K562 (cell line): Measurements from ENCODE around the gene SUPT3H. TPM values are rescaled to one million over a fixed set of nuclear protein-coding genes. Genes with fewer than 3 reads are reported as not detected.

Source experiments
- ATAC-seq: fragments of 200-7000 bp; cut with Tn5 transposase; 3 replicates; pipeline ENCODE4 v1.9.1; 2020; ENCODE audit warnings: moderate library complexity
- BruUV-seq: library from RNA; stranded (reverse); fragments of 400-500 nt; replicated peaks from 2 replicates; lab custom pipeline; 2021; lab: Mats Ljungman, UMichigan
- CTCF ChIA-PET: fragments of 300-600 bp; formaldehyde crosslinking; extraction: SDS; loops from one replicate; lab custom pipeline; 2021; ENCODE audit warnings: low intra/inter-chr PET ratio; lab: Yijun Ruan, JAX
- POLR2A ChIA-PET: fragments of 300-600, 350-650 bp; sonication (Branson Sonifier 250); formaldehyde crosslinking; extraction: SDS; loops from one replicate; lab custom pipeline; 2021; ENCODE audit warnings: antibody characterized with exemption, inconsistent platforms; lab: Yijun Ruan, JAX
- DNase-seq, 4 experiments: peaks; one replicate each; pipeline versions ENCODE4 v3.0.0 to v3.0.0-alpha.2; 2011 to 2018; ENCODE audit warnings: low spot score in 3 of 4, mixed read lengths in 3 of 4; ENCODE audit errors: extremely low read depth in 1 of 4
- FAIRE-seq: peaks from 2 replicates; lab custom pipeline; 2011; peaks lifted over from hg19 to GRCh38; lab: Jason Lieb, UNC
- H2AFZ ChIP-seq: 2 replicates; pipeline ENCODE4 v1.6.0; 2011; ENCODE audit warnings: low read depth, low read length, control low read depth, inconsistent platforms
- H3K27ac ChIP-seq: fragments of 200-600 bp; 3 replicates; pipeline ENCODE4 v1.8.0; 2011; ENCODE audit warnings: low read depth, mild to moderate bottlenecking, control low read depth, inconsistent platforms, low read length, moderate library complexity, mixed read lengths; ENCODE audit errors: extremely low read depth
- H3K27me3 ChIP-seq, 2 experiments: fragments of 300-600 bp in 1 of 2; 2 replicates in 1 of 2; 3 replicates in 1 of 2; pipeline versions ENCODE4 v1.6.0 to v1.8.0; 2011; ENCODE audit warnings: inconsistent platforms in 2 of 2, low read length in 2 of 2, mild to moderate bottlenecking in 1 of 2, mixed read lengths in 1 of 2, moderate library complexity in 1 of 2; ENCODE audit not compliant: control insufficient read depth in 2 of 2, insufficient read depth in 2 of 2
- H3K36me3 ChIP-seq: fragments of 300-600 bp; 3 replicates; pipeline ENCODE4 v1.8.0; 2011; ENCODE audit warnings: mild to moderate bottlenecking, low read length, inconsistent platforms; ENCODE audit not compliant: control insufficient read depth, insufficient read depth
- H3K4me1 ChIP-seq, 2 experiments: fragments of 200-600 bp in 1 of 2; replicated peaks in 1 of 2; 2 replicates in 1 of 2; 3 replicates in 1 of 2; pipeline versions ENCODE4 v1.5.1 to v1.8.0; 2011; ENCODE audit warnings: inconsistent platforms in 2 of 2, low read length in 2 of 2, mild to moderate bottlenecking in 1 of 2, mixed read lengths in 1 of 2, moderate library complexity in 1 of 2; ENCODE audit not compliant: control insufficient read depth in 2 of 2, insufficient read depth in 2 of 2
- H3K4me2 ChIP-seq: 2 replicates; pipeline ENCODE4 v1.6.1; 2011; ENCODE audit warnings: low read length, control low read depth, inconsistent platforms, mixed read lengths; ENCODE audit not compliant: insufficient read depth
- H3K4me3 ChIP-seq: fragments of 200-600 bp; sonication (generic), shearing (Covaris generic); 2 replicates; pipeline ENCODE4 v1.5.1; 2016; ENCODE audit warnings: control low read depth, inconsistent platforms
- H3K79me2 ChIP-seq: fragments of 200-600 bp; 3 replicates; pipeline ENCODE4 v1.8.0; 2011; ENCODE audit warnings: low read length, inconsistent platforms; ENCODE audit not compliant: control insufficient read depth, insufficient read depth
- H3K9ac ChIP-seq, 2 experiments: 2 replicates each; pipeline versions ENCODE4 v1.6.0 to v1.6.1; 2011; ENCODE audit warnings: low read depth in 2 of 2, low read length in 2 of 2, control low read depth in 1 of 2, inconsistent platforms in 1 of 2, mild to moderate bottlenecking in 1 of 2, mixed read lengths in 1 of 2; ENCODE audit not compliant: insufficient read depth in 1 of 2
- H3K9me1 ChIP-seq: one replicate; pipeline ENCODE4 v1.6.0; 2011; ENCODE audit warnings: inconsistent platforms, mild to moderate bottlenecking, low read length, moderate library complexity; ENCODE audit not compliant: control insufficient read depth, insufficient read depth
- H3K9me3 ChIP-seq: replicated peaks from 2 replicates; pipeline ENCODE4 v1.5.1; 2011; ENCODE audit warnings: low read depth, low read length, inconsistent platforms; ENCODE audit not compliant: control insufficient read depth, insufficient read depth
- H4K20me1 ChIP-seq: replicated peaks from 2 replicates; pipeline ENCODE4 v1.6.1; 2011; ENCODE audit warnings: low read length, inconsistent platforms, mixed read lengths; ENCODE audit not compliant: control insufficient read depth, insufficient read depth
- BHLHE40 ChIP-seq: IDR thresholded peaks from 2 replicates; pipeline ENCODE4 v1.6.1; 2011; ENCODE audit warnings: low read length, improper control_type of control experiment
- C11orf30 ChIP-seq: fragments of 450-650 bp; IDR thresholded peaks from 2 replicates; pipeline ENCODE4 v1.6.1; 2016; ENCODE audit warnings: low read depth, mild to moderate bottlenecking
- NFE2 ChIP-seq: IDR thresholded peaks from 2 replicates; pipeline ENCODE4 v1.6.1; 2014; ENCODE audit warnings: antibody characterized with exemption, low read depth
- ZNF316 ChIP-seq: fragments of 450-650 bp; IDR thresholded peaks from 2 replicates; pipeline ENCODE4 v1.6.1; 2016
- ZNF324 ChIP-seq: fragments of 250-450 bp; sonication (Bioruptor Pico); IDR thresholded peaks from 2 replicates; pipeline ENCODE4 v1.4.0; 2020; ENCODE audit warnings: mild to moderate bottlenecking
- WGBS: fragments of 100-300 bp; shearing (Covaris generic); methylation state at CpG from one replicate; pipeline ENCODE4 v1.1.6; 2016; ENCODE audit warnings: low coverage, mixed read lengths; ENCODE audit not compliant: insufficient coverage; ENCODE audit errors: missing lambda C conversion rate; 5-methylcytosine and 5-hydroxymethylcytosine counted together
- in situ Hi-C: fragments of 300-500 bp; cut with MboI; formaldehyde crosslinking; loops from 4 replicates; pipeline ENCODE4 v1.15.0; 2018; ENCODE audit warnings: inconsistent platforms, mixed read lengths
- intact Hi-C: fragments of 100-400 bp; cut with micrococcal nuclease; formaldehyde crosslinking; loops from 2 replicates; pipeline ENCODE4 v1.14.2; 2022
- polyA plus RNA-seq, 8 experiments: library from polyadenylated mRNA; depleted of rRNA in 4 of 8; stranded (reverse) in 5 of 8; unstranded in 3 of 8; fragments of >200 nt; fragmentation: Nextera tagmentation in 2 of 8; fragmentation: Illumina TruSeq in 1 of 8; extraction: Ambion mirVana in 2 of 8; extraction: Trizol in 1 of 8; gene quantifications; 2 replicates each; pipeline versions ENCODE4 v1.2.1 to v1.2.3, GENCODE V29; 2011 to 2014; ENCODE audit warnings: inconsistent platforms in 1 of 8, missing spikeins in 1 of 8
- total RNA-seq, 7 experiments: library from RNA; depleted of rRNA in 6 of 7; stranded (reverse); fragments of >200 nt in 6 of 7; fragmentation: Illumina TruSeq in 2 of 7; extraction: Trizol in 2 of 7; gene quantifications; 2 replicates each; pipeline versions ENCODE4 v1.2.1 to v1.2.3, GENCODE V29; 2011 to 2021; ENCODE audit warnings: low replicate concordance in 1 of 7
- TF ChIP-seq, protein P1 (sequence below): fragments of 250-450 bp; sonication (Bioruptor Pico); IDR thresholded peaks from 2 replicates; pipeline ENCODE4 v1.5.0; 2021; ENCODE audit warnings: mild to moderate bottlenecking, moderate library complexity
- TF ChIP-seq, protein P2 (sequence below): fragments of 250-450 bp; sonication (Bioruptor Pico); IDR thresholded peaks from 2 replicates; pipeline ENCODE4 v1.8.0; 2021; ENCODE audit warnings: borderline replicate concordance, mild to moderate bottlenecking, moderate library complexity; ENCODE audit not compliant: poor library complexity, severe bottlenecking

SUPT3H gene
- total and polyA plus RNA-seq, 9 of the 15 experiments (the other 6 are each of a cell fraction or from before 2014, with no cell fraction given): 7.2 to 16.3 (median 11.9) TPM

DNA sequence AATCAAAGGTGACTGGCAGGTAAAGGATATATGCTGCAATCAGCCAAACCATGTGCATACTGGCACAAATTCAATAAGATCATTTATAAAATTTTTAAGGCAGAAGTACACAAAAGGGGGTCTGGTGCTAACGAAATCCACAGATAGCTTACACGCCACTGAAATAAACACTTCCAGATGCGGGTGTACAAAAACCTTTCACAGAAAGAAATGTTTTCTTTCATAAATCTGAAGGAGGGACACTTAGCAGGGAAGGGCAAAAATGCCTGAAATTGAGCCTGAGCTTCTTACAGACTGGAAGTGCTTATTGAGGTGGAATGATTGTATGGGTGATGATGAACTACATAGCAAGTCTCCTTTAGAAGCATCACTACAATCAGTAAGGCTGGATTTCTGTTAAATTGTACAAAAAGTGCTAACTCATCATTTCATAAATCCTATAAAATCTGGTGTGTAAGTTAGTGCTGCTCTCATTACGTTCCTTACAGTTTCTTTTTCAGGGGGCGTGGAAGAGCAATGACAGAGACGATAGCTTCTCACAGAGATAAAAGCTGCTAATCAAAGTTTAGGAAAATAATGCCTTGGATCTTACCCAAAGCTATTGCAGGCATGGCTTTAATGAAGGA is 458.9 kb downstream of the SUPT3H start:
- Histone ChIP-seq H3K9me3 (no peaks in the 10 kb centered on the region), H3K9ac (no peak overlapping the region), H3K4me3 (no peak overlapping the region), H3K79me2 (no peaks in the 10 kb centered on the region), H2AFZ (no peak overlapping the region), H3K36me3 (no peaks in the 10 kb centered on the region), H3K27ac (no peak overlapping the region), H3K4me1 (peaks cover 0 to 11% of the 10 kb centered on the region in 2 experiments; a peak in 3 of 5 replicates), H3K9me1 (no peaks in the 10 kb centered on the region), H3K27me3 (no peaks in the 10 kb centered on the region), H3K4me2 (no peak overlapping the region), H4K20me1 (no peaks in the 10 kb centered on the region)
- in situ Hi-C loops: no loop called here
- intact Hi-C loops: no loop called here
- FAIRE-seq (no peak), ATAC-seq (no peak), DNase-seq (no peak)
- BruUV-seq: no TSS peak
- POLR2A ChIA-PET: interaction anchor here (0.5 to 1.5 kb wide), 2 partner anchors 10 to 510 kb away, joined by 4 to 6 read pairs; no protein-coding TSS in a partner anchor
- CTCF ChIA-PET: no interaction called here
- 39% methylated on average over 6 of the region's 6 CpGs for WGBS
- TF ChIP-seq, protein P1, sequence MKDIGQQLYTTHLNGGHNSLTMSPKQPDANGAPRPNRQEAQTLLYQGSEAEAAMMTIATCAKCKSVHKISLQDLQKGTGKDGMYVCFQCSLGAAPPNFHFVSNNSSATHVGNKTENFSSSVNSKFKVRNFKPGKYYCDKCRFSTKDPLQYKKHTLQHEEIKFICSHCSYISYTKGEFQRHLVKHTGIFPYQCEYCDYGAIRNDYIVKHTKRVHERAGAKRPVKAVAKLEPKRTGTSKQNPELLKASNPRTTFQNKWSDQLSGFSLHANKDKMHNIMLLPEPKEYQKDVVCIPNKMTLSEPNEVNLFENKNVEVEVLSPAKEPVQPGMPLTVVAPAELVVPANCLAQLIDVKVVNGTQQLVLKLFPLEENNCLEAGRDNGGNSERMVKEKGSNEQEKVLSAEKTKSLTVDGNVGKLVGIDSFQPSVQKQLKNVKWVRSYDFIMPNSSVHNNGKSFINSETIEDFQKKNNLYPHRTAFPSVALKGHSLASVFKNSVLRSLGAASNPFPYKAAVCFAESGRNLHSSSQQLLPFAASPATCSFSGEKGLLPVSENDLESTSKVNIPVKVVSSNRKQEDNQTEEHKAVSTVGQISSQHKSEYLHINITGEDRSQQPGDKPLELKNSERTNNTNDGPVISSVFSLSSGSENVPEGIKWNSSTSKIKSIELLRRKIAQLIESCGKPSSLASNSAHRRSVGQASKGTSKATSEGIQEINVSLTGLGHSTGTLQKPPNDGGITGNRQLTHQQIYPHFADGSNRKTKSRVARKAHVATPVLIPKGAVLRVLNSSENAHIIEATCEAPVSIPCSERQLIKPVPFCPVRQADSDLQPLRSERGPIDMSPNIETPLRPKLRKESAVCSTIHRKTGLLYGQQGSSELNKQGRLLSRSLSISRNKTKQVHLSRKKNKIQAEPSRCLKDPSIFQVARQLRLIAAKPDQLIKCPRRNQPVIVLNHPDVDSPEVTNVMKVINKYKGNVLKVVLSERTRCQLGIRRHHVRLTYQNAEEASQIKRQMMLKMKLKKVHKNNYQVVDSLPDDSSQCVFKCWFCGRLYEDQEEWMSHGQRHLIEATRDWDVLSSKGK (CRISPR knock-in tag): no peak
- TF ChIP-seq NFE2: 0 out of 2 replicates have a peak, but pooled peaks have one; percentile 16
- TF ChIP-seq BHLHE40: no peak
- TF ChIP-seq ZNF324 (CRISPR knock-in tag): no peak
- TF ChIP-seq, protein P2, sequence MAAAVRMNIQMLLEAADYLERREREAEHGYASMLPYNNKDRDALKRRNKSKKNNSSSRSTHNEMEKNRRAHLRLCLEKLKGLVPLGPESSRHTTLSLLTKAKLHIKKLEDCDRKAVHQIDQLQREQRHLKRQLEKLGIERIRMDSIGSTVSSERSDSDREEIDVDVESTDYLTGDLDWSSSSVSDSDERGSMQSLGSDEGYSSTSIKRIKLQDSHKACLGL (CRISPR knock-in tag): no peak
- TF ChIP-seq C11orf30: peak; percentile 95
- TF ChIP-seq ZNF316: peak; percentile 97
